GM21381 (cell line): ENCODE measurements around the gene LIMS3.
"Not testable (repeated sequence)": the region's sequence is repeated elsewhere in the genome, so short reads cannot be mapped to it uniquely, and the experiment has no call there.

Experiments used
- ATAC-seq: cut with Tn5 transposase; IDR thresholded peaks from one replicate; pipeline ENCODE4 v1.9.1; 2021; ENCODE audit warnings: mild to moderate bottlenecking, moderate library complexity; ENCODE audit not compliant: unreplicated experiment

Gene LIMS3

GRCh38 chr2:109898462-109899336, at the start of gene LIMS3:
LIMS3 (plus strand) TSS chr2:109898688; CDS start chr2:109898729, 41 bp downstream.
- ATAC-seq, result not testable (repeated sequence)

- peak; percentile 43 for ATAC-seq
These were observed 27.2 kb upstream of the LIMS3 start for GRCh38 chr2:109871129-109871751.

- ATAC-seq, result not testable (repeated sequence)
These were observed 21.9 kb upstream of the LIMS3 start for GRCh38 chr2:109876625-109877024.

- not testable (repeated sequence) for ATAC-seq
These were observed 16.4 kb upstream of the LIMS3 start for GRCh38 chr2:109882112-109882511.

- not testable (repeated sequence) for ATAC-seq
These were observed 10.1 kb upstream of the LIMS3 start for GRCh38 chr2:109888414-109888813.

- not testable (repeated sequence) for ATAC-seq
These were observed 8.6 kb upstream of the LIMS3 start for GRCh38 chr2:109889909-109890308.

GRCh38 chr2:109891024-109891423, 7.5 kb upstream of the LIMS3 start:
- ATAC-seq, result not testable (repeated sequence)

- ATAC-seq, result not testable (repeated sequence)
These were observed 4.8 kb upstream of the LIMS3 start for GRCh38 chr2:109893736-109894135.

- ATAC-seq, result not testable (repeated sequence)
These were observed 4.3 kb upstream of the LIMS3 start for GRCh38 chr2:109894141-109894540.

GRCh38 chr2:109895090-109895869, 3.2 kb upstream of the LIMS3 start:
- ATAC-seq, result not testable (repeated sequence)

GRCh38 chr2:109896212-109896611, 2.3 kb upstream of the LIMS3 start:
- ATAC-seq, result peak; percentile 94

GRCh38 chr2:109897769-109898461, 573 bp upstream of the LIMS3 start:
- not testable (repeated sequence) for ATAC-seq

- peak; percentile 83 for ATAC-seq
These were observed 7.3 kb downstream of the LIMS3 start for GRCh38 chr2:109905796-109906195.

GRCh38 chr2:109908626-109909025, 10.1 kb downstream of the LIMS3 start:
- ATAC-seq, result not testable (repeated sequence)

- ATAC-seq, result not testable (repeated sequence)
These were observed 12.3 kb downstream of the LIMS3 start for GRCh38 chr2:109910789-109911188.

GRCh38 chr2:109913911-109914310, 15.4 kb downstream of the LIMS3 start:
- not testable (repeated sequence) for ATAC-seq

- ATAC-seq, result not testable (repeated sequence)
These were observed 16.1 kb downstream of the LIMS3 start for GRCh38 chr2:109914552-109914951.

GRCh38 chr2:109915830-109916229, 17.3 kb downstream of the LIMS3 start:
- ATAC-seq, result not testable (repeated sequence)

- not testable (repeated sequence) for ATAC-seq
These were observed 21.7 kb downstream of the LIMS3 start for GRCh38 chr2:109920162-109920561.
